GM18873 (cell line): ENCODE measurements around the gene MOCS1.

Experiments used
- ATAC-seq: cut with Tn5 transposase; IDR thresholded peaks from one replicate; pipeline ENCODE4 v1.9.1; 2021; ENCODE audit warnings: mild to moderate bottlenecking, moderate library complexity, moderate number of reproducible peaks; ENCODE audit not compliant: unreplicated experiment, low FRiP score

MOCS1 gene

DNA sequence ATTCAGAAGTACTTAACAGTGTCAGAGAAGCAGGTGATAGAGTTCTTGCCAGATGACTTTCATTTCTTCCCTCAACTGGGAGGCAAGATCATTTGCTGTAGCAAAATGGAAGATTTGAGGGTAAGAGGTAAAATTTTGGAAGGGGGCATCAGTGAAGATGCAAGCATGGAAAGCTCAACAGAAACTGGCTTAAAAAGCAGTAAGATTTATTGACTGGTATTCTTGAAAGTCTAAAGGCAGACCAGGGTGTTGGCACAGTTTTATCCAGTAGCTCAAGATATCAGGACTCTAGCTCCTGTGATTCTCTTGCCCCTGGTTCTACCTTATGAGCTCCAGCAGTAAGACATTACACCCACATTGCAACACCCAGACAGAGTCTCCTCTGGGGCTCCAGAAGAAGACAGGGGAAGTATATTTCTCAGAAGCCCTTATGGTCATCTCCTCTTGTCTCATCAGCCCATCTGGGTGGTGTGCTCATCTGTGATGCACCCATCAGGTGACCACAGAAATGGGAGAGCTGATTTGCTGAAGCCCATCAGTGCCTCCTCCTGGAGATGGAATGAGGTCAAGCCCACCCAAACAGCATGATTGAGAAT is 16.0 kb upstream of the MOCS1 start:
- ATAC-seq = no peak

DNA sequence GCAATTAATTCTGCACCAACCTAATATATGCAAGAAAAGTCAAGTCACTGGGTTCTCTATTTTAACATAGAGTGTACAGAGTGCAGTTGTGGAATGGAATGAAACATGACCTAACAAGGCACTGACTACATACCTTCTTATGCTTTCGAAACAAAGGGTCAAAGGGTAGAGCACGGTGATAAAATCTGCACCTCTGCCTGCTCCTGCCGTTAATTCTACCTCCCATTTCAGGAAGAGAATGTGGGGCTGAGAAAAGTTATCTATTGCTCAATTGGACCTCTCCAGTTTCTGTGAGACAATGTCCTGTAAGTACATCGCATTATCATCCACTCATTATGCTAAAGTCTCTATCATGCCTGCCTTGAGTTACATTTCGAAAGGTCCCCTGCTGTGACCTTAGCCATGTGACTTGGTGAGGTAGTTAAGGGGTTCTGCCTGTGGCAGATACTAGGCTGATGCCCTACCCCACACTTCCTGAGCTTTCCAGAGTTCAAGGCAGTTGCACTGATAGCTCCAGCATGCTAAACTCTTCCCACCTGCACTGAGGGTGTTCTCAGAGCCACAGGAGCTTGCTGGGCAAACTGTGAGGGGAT is 14.0 kb upstream of the MOCS1 start:
- no peak for ATAC-seq

DNA sequence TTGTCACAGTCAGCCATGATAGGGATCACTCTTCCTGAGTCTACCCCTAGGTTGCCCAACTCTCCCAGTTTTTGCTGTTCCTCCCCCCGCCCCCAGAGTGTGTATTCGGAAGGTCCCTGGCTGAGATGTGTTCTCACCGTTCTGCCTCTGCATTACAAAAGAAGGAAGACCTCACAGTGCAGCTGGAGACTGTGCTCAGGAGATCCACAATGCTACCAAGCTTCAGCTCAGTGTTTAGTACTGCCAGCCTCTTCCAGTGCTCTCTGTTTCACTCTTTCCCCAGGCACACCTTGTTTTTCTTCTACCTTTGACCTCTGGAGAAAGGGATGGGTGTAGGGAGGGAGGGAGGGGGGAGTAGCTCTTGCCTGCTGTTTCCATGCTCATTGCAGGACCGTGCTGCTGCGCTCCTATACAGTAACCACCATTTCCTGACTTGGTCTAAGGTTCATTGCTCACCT is 13.4 kb upstream of the MOCS1 start:
- no peak for ATAC-seq

DNA sequence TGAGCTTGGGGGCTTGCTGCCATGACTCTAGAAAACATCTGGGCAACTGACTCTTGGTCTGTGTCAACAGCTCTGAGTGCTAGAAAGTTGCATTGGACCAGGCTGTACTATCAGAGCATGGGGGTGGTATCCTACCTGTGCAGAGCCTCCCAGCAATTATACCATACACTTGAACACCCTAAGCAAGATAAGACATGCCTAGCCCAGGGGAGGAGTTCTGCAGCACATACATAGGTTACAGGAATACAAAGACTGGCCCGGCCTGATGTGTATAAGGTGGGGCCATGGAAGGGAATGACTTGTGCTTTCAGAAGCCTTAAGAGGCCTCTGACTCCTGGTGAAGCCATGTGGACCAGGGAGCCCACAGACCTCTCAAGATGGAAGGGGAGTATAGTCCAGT is 11.4 kb upstream of the MOCS1 start:
- no peak for ATAC-seq

- no peak for ATAC-seq
Measured at GRCh38 chr6:39942903-39943580, 8.8 kb upstream of the MOCS1 start.

DNA sequence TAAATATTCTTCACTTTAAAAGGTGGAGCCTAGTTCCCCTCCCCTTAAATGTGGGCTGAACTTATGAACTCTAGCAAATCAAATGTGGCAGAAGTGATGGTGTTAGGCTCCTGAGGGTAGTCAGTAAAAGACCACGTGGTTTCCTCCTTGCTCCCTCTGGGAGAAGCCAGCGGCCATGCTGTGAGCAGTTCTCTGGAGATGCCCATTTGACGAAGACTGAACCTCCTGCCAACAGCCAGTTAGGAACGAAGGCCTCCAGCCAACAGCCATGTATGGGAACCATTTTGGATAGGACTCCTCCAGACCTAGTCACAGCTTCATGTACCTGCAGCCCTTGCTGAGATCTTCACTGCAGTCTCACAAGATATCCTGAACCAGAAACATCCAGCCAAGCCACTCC is 7.6 kb upstream of the MOCS1 start:
- ATAC-seq = no peak

DNA sequence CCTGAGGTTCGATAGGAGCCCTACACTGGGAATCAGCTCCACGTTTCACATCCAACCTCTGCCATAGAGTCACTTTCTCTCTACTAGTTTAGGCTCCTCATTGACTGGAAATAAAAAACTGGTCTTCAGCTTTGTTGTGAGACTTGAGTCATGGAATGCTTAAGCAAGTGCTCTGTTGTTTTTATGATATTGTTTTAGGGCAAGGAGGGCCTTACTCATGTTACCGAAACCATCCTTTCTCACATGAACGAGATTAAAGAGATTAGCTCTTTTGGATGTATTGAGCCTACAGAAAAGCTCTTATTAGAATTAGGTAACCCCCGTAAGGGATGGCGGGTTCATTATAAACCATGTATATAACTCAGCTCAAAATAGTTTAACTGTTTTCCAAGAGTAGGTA is 6.9 kb upstream of the MOCS1 start:
- ATAC-seq = no peak

DNA sequence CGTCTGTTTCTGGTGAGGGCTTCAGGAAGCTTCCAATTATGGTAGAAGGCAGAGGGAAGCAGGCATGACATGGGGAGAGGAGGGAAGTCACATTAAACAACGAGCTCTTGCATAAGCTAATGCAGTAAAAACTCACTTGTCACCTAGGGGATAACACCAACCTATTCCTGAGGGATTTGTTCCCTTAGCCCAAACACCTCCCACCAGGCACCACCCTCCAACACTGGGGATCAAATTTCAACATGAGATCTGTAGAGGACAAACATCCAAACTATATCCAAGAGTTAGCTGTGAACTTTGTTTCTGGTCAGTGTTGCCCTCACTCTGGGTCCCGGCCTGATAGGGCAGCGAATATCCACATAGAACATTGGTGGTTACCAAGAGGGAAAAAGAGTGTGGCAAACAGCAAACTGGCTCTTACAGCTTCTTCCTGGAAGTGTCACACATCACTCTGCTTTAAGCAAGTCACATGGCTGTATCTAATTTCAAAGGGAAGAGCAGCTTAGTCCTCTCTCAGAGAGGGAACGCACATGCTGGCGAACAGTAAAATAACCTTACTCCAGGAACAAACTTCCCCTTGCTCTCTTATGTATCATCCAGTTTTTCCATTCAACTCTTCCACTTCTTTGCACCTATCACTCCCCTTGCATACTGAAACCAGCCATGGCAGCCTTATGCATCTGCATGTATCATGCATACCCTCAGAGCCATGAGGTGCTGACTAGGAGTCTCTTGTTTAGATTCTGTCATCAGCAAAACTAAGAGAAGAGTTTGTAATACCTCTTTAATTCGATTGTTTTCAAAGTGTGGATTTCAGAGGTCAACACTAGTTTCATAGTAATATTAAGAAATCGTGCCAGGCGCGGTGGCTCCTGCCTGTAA is 4.8 kb upstream of the MOCS1 start:
- no peak for ATAC-seq

DNA sequence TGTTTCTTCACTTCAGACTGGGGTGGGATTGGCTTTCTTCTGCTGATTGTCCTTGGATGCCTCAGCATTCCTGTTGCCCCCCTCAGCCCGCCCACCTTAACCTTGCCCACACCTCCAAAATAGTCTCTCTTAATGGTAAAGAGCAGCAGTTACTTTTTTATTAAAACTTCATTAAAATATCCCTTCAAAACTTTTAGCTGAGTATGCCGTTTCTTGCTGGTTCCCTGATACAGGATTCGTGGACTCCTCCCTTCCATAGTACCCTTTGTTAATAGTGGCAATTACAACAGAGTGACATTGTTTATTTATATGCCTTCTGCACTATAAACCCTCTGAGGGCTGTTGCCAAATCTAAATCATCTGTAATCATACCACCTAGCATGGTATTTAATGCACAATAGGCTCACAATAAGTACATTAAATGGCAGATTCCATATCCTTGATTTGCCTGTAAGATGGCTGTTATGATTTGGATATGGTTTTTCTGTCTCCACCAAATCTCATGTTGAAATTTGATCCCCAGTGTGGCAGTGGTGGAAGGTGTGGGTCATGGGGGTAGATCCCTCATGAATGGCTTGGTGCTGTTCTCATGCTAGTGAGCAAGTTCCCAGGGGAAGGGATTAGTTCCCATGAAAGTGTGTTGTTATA is 3.5 kb upstream of the MOCS1 start:
- ATAC-seq = no peak

DNA sequence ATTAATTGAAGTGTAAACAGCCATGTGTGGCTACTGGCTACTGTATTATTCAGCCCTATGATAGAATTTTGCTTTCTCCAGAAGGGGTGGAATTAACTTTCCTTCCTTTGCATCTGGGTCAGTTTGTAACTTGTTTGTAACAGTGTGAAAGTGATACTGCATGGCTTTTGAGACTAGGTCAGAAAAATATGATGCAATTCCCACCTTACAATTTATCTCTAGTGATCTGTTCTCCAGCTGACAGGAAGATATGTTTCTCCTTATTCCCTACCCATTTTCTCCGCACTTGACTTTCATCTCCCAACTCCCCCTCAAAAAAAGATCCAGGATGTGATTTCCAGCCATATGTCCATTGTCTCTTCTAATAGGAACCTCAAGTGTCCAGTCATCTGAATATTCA is 2.6 kb upstream of the MOCS1 start:
- ATAC-seq = no peak

GRCh38 chr6:39935241-39935640 is 979 bp upstream of the MOCS1 start:
- ATAC-seq = no peak

GRCh38 chr6:39933669-39934130 is 562 bp downstream of the MOCS1 start:
- ATAC-seq = no peak

GRCh38 chr6:39932386-39932910 is 1.8 kb downstream of the MOCS1 start:
- ATAC-seq = no peak

- no peak for ATAC-seq
Measured at GRCh38 chr6:39931607-39932006, 2.7 kb downstream of the MOCS1 start.

DNA sequence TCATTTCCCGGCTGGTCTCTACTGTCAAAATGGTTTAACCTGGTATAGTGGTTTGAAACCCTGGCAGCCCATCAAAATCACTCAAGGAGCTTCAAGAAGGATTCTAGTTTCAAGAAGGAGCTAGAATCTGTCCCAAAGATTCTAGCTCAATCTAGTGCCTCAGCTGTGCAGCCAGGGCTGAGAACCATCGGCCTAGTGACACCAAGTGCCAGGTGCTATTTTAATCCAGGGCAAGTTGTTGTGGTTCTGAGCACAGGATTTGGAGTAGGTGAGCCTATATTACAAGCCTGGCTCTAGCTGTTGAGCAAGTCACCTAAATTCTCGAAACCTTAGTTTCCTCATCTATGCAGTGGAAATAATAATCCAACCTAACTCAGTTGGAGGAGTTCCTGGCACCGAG is 3.7 kb downstream of the MOCS1 start:
- ATAC-seq = no peak

DNA sequence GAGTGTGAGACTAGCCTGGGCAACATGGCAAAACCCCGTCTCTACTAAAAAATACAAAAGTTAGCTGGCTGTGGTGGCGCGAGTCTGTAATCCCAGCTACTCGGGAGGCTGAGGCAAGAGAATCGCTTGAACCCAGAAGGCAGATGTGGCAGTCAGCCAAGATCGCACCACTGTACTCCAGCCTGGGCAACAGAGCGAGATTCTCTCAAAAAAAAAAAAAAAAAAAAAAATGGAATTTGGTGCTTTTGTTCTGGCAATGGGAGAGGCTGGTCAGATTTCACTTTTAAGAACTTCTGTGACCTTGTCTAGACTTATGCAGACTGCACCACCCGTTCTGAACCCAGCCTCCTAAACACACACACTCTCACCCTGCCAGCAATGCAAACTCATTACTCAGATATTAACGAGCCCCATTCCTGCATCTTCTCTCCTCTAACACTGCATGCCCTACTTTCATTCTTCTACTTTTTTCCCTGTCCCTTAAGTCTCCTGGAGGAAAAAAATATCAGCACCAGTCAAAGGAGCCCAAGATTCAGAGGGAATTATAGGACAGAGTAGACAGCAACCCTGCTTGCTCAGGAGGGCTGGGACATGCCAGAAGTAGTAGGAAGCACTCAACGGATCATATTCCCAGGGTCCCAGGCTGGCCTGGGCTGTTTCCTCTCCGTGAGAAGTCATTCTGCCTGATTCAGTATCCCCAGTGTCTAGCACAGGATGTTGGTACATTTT is 4.4 kb downstream of the MOCS1 start:
- no peak for ATAC-seq

- ATAC-seq = no peak
Measured at GRCh38 chr6:39929039-39929732, 5.1 kb downstream of the MOCS1 start.

DNA sequence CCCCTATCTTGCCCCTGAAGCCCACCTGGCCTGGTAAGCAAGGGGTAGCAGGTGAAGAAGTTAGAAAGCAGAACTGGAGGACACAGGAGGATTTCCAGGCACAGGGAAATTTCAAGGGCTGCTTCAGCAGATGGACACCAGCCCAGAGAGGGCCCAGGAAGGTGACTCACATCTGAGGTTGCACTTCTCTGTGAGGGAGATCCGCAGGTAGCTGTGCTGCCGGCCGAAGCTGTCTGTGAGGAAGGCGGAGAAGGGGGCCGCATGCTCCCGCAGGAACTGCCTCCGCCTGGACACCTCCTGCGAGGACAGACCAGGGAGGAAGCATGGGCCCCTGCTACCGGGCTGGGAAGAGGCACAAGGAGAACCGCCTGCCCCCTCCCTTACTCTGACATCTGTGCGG is 7.1 kb downstream of the MOCS1 start:
- ATAC-seq = no peak

- ATAC-seq = no peak
Measured at GRCh38 chr6:39926668-39927067, 7.6 kb downstream of the MOCS1 start.
